ENCODE results near the gene NUDT2. TPM values are rescaled to one million over a fixed set of nuclear protein-coding genes. Genes with fewer than 3 reads are reported as not detected.
"Not testable (repeated sequence)": the region's sequence is repeated elsewhere in the genome, so short reads cannot be mapped to it uniquely, and the experiment has no call there.

The NUDT2 gene
- total RNA-seq, 1 donor from 2014 or later: 16.8 TPM

DNA sequence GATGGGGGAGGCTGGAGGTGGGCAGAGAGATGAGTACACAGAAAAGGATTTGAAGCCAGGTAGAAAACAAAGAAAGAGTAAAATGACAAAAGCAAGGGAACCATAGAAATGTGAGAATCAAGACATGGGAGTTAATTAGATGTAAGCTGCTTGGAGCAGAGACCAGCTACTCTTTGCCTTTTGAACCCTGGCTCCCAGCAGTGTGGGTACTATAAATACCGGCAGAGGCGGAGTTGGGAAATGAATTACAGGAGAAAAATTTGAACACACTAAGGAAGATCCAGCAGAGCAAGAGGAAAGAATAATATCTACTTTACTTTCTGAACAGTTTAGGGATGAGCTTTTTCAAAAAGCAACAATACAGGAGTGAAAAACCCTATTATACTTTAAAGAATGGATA lies 36.8 kb upstream of the NUDT2 start:
- no peaks in the 10 kb centered on the region for H3K27me3 Mint-ChIP-seq (ENCODE audit: unreplicated experiment)
- H3K4me1 Mint-ChIP-seq (ENCODE audit: unreplicated experiment): peaks cover 3% of the 10 kb centered on the region
- no peaks in the 10 kb centered on the region for H3K9me3 Mint-ChIP-seq (ENCODE audit: unreplicated experiment)
- H3K36me3 Mint-ChIP-seq (ENCODE audit: low read depth, unreplicated experiment): peaks cover 4% of the 10 kb centered on the region
- H3K4me3 Mint-ChIP-seq (ENCODE audit: unreplicated experiment): no peak overlapping the region
- no peak for DNase-seq (ENCODE audit: low spot score)
- no peak overlapping the region for H3K27ac Mint-ChIP-seq (ENCODE audit: unreplicated experiment)
- TF ChIP-seq, protein P1, sequence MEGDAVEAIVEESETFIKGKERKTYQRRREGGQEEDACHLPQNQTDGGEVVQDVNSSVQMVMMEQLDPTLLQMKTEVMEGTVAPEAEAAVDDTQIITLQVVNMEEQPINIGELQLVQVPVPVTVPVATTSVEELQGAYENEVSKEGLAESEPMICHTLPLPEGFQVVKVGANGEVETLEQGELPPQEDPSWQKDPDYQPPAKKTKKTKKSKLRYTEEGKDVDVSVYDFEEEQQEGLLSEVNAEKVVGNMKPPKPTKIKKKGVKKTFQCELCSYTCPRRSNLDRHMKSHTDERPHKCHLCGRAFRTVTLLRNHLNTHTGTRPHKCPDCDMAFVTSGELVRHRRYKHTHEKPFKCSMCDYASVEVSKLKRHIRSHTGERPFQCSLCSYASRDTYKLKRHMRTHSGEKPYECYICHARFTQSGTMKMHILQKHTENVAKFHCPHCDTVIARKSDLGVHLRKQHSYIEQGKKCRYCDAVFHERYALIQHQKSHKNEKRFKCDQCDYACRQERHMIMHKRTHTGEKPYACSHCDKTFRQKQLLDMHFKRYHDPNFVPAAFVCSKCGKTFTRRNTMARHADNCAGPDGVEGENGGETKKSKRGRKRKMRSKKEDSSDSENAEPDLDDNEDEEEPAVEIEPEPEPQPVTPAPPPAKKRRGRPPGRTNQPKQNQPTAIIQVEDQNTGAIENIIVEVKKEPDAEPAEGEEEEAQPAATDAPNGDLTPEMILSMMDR (IDR thresholded peaks at IDR 0.05; ENCODE audit: unreplicated experiment): no peak

DNA sequence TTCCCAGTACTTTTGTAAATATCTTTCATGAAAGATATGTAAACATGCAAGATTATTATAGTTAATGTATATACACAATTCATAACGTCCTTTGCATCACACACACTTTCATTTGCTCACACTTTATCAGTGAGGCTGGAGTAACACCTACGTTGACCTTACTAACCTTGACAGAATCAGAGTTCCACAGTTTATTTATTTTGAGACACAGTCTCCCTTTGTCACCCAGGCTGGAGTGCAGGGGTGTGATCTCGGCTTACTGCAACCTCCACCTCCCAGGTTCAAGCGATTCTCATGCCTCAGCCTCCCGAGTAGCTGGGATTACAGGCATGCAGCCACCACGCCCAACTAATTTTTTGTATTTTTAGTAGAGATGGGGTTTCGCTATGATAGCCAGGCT lies 28.3 kb upstream of the NUDT2 start:
- not testable (repeated sequence) for H3K4me1 Mint-ChIP-seq (ENCODE audit: unreplicated experiment); H3K9me3 Mint-ChIP-seq (ENCODE audit: unreplicated experiment); H3K27ac Mint-ChIP-seq (ENCODE audit: unreplicated experiment); H3K4me3 Mint-ChIP-seq (ENCODE audit: unreplicated experiment); DNase-seq (ENCODE audit: low spot score); H3K36me3 Mint-ChIP-seq (ENCODE audit: low read depth, unreplicated experiment); H3K27me3 Mint-ChIP-seq (ENCODE audit: unreplicated experiment)

DNA sequence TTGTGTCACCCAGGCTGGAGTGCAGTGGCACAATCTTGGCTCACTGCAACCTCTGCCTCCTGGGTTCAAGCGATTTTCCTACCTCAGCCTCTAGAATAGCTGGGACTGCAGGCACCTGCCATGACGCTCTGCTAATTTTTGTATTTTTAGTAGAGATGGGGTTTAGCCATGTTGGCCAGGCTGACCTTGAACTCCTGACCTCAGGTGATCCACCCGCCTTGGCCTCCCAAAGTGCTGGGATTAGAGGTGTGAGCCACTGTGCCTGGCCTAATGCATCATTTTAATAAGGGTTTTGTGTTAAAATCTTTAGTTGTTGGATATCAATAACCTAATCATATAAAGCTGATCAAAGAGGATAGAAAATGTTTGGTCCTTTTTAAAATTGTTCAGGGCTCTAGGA lies 21.1 kb upstream of the NUDT2 start:
- not testable (repeated sequence) for H3K9me3 Mint-ChIP-seq (ENCODE audit: unreplicated experiment); H3K4me1 Mint-ChIP-seq (ENCODE audit: unreplicated experiment); H3K36me3 Mint-ChIP-seq (ENCODE audit: low read depth, unreplicated experiment); H3K27me3 Mint-ChIP-seq (ENCODE audit: unreplicated experiment); H3K27ac Mint-ChIP-seq (ENCODE audit: unreplicated experiment); DNase-seq (ENCODE audit: low spot score); H3K4me3 Mint-ChIP-seq (ENCODE audit: unreplicated experiment)

DNA sequence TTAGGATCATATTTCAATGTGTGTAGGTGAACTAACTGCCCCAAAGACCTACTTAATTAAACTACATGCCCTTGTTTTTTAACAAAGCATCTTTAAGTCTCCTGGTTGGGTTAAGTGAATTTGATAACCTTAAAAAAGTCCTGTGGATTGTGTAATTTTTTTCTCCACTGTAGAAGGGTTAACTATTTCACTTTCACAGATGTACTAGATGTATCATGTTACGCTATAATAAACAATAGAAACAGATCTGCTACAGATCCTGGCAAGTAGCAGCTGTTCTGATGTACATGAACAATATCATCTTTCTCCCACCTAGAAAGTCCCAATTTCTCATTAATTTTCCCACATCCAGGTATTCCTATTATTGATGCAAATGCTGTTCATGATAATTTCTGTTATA lies 19.2 kb upstream of the NUDT2 start:
- Mint-ChIP-seq H3K4me3 (ENCODE audit: unreplicated experiment) (no peak overlapping the region), H3K36me3 (ENCODE audit: low read depth, unreplicated experiment) (no peaks in the 10 kb centered on the region), H3K27me3 (ENCODE audit: unreplicated experiment) (peaks cover 4% of the 10 kb centered on the region), H3K27ac (ENCODE audit: unreplicated experiment) (no peak overlapping the region), H3K4me1 (ENCODE audit: unreplicated experiment) (no peaks in the 10 kb centered on the region), H3K9me3 (ENCODE audit: unreplicated experiment) (no peaks in the 10 kb centered on the region)
- TF ChIP-seq, protein P1 (IDR thresholded peaks at IDR 0.05; ENCODE audit: unreplicated experiment): no peak
- DNase-seq (ENCODE audit: low spot score): no peak

DNA sequence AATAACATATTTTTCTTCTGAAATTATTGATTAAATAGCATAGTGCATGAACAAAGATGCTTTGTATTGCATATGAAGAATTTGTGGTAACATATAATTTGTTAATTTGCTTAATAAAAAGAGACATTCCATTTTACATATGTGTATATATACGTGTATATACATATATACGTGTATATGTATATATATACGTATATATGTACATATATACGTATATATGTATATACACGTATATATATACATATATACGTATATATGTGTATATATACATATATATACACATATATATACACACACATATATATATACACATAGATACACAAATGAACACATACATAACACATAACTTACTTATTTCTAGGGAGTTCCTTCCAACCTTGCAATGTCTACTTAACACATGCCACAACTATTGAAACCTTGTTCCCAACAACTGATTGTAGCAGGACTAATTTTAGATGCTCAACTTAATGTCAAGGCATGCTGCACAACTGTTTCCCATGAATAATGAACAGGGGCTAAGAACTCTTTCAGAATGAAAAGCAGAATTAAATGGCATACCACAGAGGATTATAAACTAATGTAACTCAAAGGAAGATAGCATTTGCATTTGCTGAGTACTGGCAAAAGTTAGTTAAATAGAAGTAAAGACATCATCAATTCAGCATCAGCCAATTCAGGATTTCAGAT lies 17.7 kb upstream of the NUDT2 start:
- Mint-ChIP-seq H3K4me3 (ENCODE audit: unreplicated experiment) (no peak overlapping the region), H3K27me3 (ENCODE audit: unreplicated experiment) (peaks cover 4% of the 10 kb centered on the region), H3K4me1 (ENCODE audit: unreplicated experiment) (no peaks in the 10 kb centered on the region), H3K9me3 (ENCODE audit: unreplicated experiment) (no peaks in the 10 kb centered on the region), H3K27ac (ENCODE audit: unreplicated experiment) (no peak overlapping the region), H3K36me3 (ENCODE audit: low read depth, unreplicated experiment) (no peaks in the 10 kb centered on the region)
- TF ChIP-seq, protein P1 (IDR thresholded peaks at IDR 0.05; ENCODE audit: unreplicated experiment): no peak
- DNase-seq (ENCODE audit: low spot score): no peak

DNA sequence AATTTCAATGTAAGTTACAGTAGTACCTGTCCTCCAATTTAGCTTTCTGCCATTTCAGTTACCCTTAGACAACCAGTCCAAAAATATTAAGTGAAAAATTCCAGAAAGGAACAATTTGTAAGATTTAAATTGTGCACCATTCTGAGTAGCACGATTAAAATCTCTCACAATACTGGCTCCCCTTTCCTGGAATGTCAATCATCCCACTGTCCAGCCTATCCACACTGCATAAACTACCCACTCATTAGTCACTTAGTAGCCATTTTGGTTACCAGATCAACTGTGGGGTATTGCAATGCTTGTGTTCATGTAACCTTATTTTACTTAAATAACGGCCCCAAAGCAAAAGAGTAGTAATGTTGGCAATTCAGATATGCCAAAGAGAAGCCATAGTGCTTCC lies 11.9 kb upstream of the NUDT2 start:
- Mint-ChIP-seq H3K27ac (ENCODE audit: unreplicated experiment) (no peak overlapping the region), H3K36me3 (ENCODE audit: low read depth, unreplicated experiment) (peaks cover 4% of the 10 kb centered on the region), H3K4me1 (ENCODE audit: unreplicated experiment) (no peaks in the 10 kb centered on the region), H3K27me3 (ENCODE audit: unreplicated experiment) (peaks cover 5% of the 10 kb centered on the region), H3K4me3 (ENCODE audit: unreplicated experiment) (no peak overlapping the region), H3K9me3 (ENCODE audit: unreplicated experiment) (no peaks in the 10 kb centered on the region)
- TF ChIP-seq, protein P1 (IDR thresholded peaks at IDR 0.05; ENCODE audit: unreplicated experiment): no peak
- DNase-seq (ENCODE audit: low spot score): no peak

Measured in endothelial cell (in vitro differentiated cells).